Fibroblast of skin of right quadriceps (primary cell): ENCODE measurements around the gene S100A7A.
"Not testable (repeated sequence)": the region's sequence is repeated elsewhere in the genome, so short reads cannot be mapped to it uniquely, and the experiment has no call there.

Experiments used
- DNase-seq: peaks from one replicate; pipeline ENCODE4 v3.0.0-alpha.2; 2013

S100A7A gene

GRCh38 chr1:153395776-153396175 is 20.5 kb upstream of the S100A7A start:
- no peak for DNase-seq

- no peak for DNase-seq
These were observed 19.9 kb upstream of the S100A7A start for GRCh38 chr1:153396461-153396860.

- DNase-seq = no peak
These were observed 19.0 kb upstream of the S100A7A start for GRCh38 chr1:153397051-153397923.

- no peak for DNase-seq
These were observed 18.2 kb upstream of the S100A7A start for GRCh38 chr1:153397924-153398651.

GRCh38 chr1:153399401-153400055 is 16.8 kb upstream of the S100A7A start:
- DNase-seq = no peak

GRCh38 chr1:153400244-153400643 is 16.1 kb upstream of the S100A7A start:
- DNase-seq = no peak

GRCh38 chr1:153401461-153401860 is 14.9 kb upstream of the S100A7A start:
- DNase-seq = no peak

GRCh38 chr1:153402226-153402625 is 14.1 kb upstream of the S100A7A start:
- DNase-seq = no peak

GRCh38 chr1:153403421-153404085 is 12.8 kb upstream of the S100A7A start:
- no peak for DNase-seq

- no peak for DNase-seq
These were observed 12.2 kb upstream of the S100A7A start for GRCh38 chr1:153404086-153404635.

- no peak for DNase-seq
These were observed 11.6 kb upstream of the S100A7A start for GRCh38 chr1:153404768-153405167.

GRCh38 chr1:153405825-153406599 is 10.3 kb upstream of the S100A7A start:
- DNase-seq = not testable (repeated sequence)

GRCh38 chr1:153407274-153407673 is 9.0 kb upstream of the S100A7A start:
- not testable (repeated sequence) for DNase-seq

- DNase-seq = not testable (repeated sequence)
These were observed 2.4 kb upstream of the S100A7A start for GRCh38 chr1:153413961-153414360.

GRCh38 chr1:153417136-153417888 is 992 bp downstream of the S100A7A start:
- no peak for DNase-seq

- DNase-seq = not testable (repeated sequence)
These were observed 2.6 kb downstream of the S100A7A start for GRCh38 chr1:153418758-153419435.

GRCh38 chr1:153419436-153419793 is 3.1 kb downstream of the S100A7A start:
- not testable (repeated sequence) for DNase-seq

- no peak for DNase-seq
These were observed 4.0 kb downstream of the S100A7A start for GRCh38 chr1:153420306-153420705.

GRCh38 chr1:153422450-153423068 is 6.2 kb downstream of the S100A7A start:
- peak; percentile 57 for DNase-seq

- DNase-seq = no peak
These were observed 10.5 kb downstream of the S100A7A start for GRCh38 chr1:153426809-153427208.
